ENCODE measurements around the gene SUSD1. TPM values are rescaled to one million over a fixed set of nuclear protein-coding genes. Genes with fewer than 3 reads are reported as not detected.
A peak's percentile ranks its signal among the peaks of the same experiment; 100 is the strongest.

SUSD1 gene
- total and polyA plus RNA-seq, 9 of the 15 experiments (the other 6 are each of a cell fraction or from before 2014, with no cell fraction given), result 10.9 to 44.4 (median 36.1) TPM

GRCh38 chr9:112084334-112084733, 90.8 kb downstream of the SUSD1 start (continued):
- TF ChIP-seq ZNF699 (CRISPR knock-in tag; IDR thresholded peaks at IDR 0.05; ENCODE audit: insufficient replicate concordance), result no peak

- ChIA-PET CTCF (ENCODE audit: low intra/inter-chr PET ratio) (no interaction called here), POLR2A (interaction anchor here (0.5 to 1.2 kb wide), 4 partner anchors 10 to 492 kb away, joined by 3 to 4 read pairs (median 4); no protein-coding TSS in a partner anchor)
- Histone ChIP-seq H3K4me3 (no peak overlapping the region), H3K27me3 (ENCODE audit: control insufficient read depth in 2 of 2, insufficient read depth in 2 of 2, low read length in 2 of 2) (no peaks in the 10 kb centered on the region), H3K27ac (ENCODE audit: extremely low read depth, low read depth, low read length) (no peak overlapping the region), H4K20me1 (replicated peaks; ENCODE audit: control insufficient read depth, insufficient read depth, low read length) (no peaks in the 10 kb centered on the region), H3K9me3 (replicated peaks; ENCODE audit: control insufficient read depth, insufficient read depth, low read depth, low read length) (no peaks in the 10 kb centered on the region), H3K79me2 (ENCODE audit: control insufficient read depth, insufficient read depth, low read length) (peaks cover 3% of the 10 kb centered on the region; the same call in 1 of the 3 replicates), H3K9me1 (ENCODE audit: control insufficient read depth, insufficient read depth, low read length) (no peaks in the 10 kb centered on the region), H3K36me3 (ENCODE audit: control insufficient read depth, insufficient read depth, low read length) (peaks cover 80% of the 10 kb centered on the region), H3K9ac (ENCODE audit: insufficient read depth in 1 of 2, low read depth in 2 of 2, low read length in 2 of 2) (no peak overlapping the region), H3K4me1 (replicated peaks in 1 of 2; ENCODE audit: control insufficient read depth in 2 of 2, insufficient read depth in 2 of 2, low read length in 2 of 2) (peaks cover 0 to 7% of the 10 kb centered on the region in 2 experiments; a peak in 3 of 5 replicates), H2AFZ (ENCODE audit: low read depth, low read length) (no peak overlapping the region), H3K4me2 (ENCODE audit: insufficient read depth, low read length) (no peak overlapping the region)
- ATAC-seq (peak; percentile 56), DNase-seq (ENCODE audit: extremely low read depth in 1 of 4, low spot score in 3 of 4) (no peak), FAIRE-seq (no peak)
- no TSS peak for BruUV-seq (replicated peaks)
- intact Hi-C loops (cut with micrococcal nuclease) (loop anchor here (10.0 kb wide), 1 partner anchor 633 kb away; the partner anchor contains the start of gene INIP), in situ Hi-C loops (cut with MboI) (loop anchor here (5.0 to 25.0 kb wide), 2 partner anchors 270 to 730 kb away; no protein-coding TSS in a partner anchor)
- WGBS (ENCODE audit: insufficient coverage, low coverage, missing lambda C conversion rate), result 90% methylated on average over 7 of the region's 7 CpGs
- TF ChIP-seq RBM25 (IDR thresholded peaks at IDR 0.05; ENCODE audit: low read depth, low read length, severe bottlenecking), result peak; percentile 66
- no peak for TF ChIP-seq EP400 (IDR thresholded peaks at IDR 0.05)
- TF ChIP-seq IRF9 (tag; IDR thresholded peaks at IDR 0.05), result 0 out of 2 replicates have a peak, but pooled peaks have one; percentile 25
- no peak for TF ChIP-seq ZBTB34 (CRISPR knock-in tag; IDR thresholded peaks at IDR 0.05)
- no peak for TF ChIP-seq XRCC4 (IDR thresholded peaks at IDR 0.05; ENCODE audit: extremely low read depth, insufficient read depth, insufficient read length)
- no peak for TF ChIP-seq ZHX1 (conservative IDR thresholded peaks at IDR 0.05; ENCODE audit: low read length)
- TF ChIP-seq ETV1 (tag; conservative IDR thresholded peaks at IDR 0.05; ENCODE audit: low read depth), result no peak
- TF ChIP-seq BCLAF1 (IDR thresholded peaks at IDR 0.05; ENCODE audit: borderline replicate concordance in 1 of 2, control insufficient read depth in 1 of 2, low read depth in 2 of 2, low read length in 1 of 2), result no peak
Measured at GRCh38 chr9:112081918-112082729, 93.0 kb downstream of the SUSD1 start.

Measured in K562 (cell line).